IMR-90 (cell line): Measurements from ENCODE around the gene RAP1GAP2. TPM values are rescaled to one million over a fixed set of nuclear protein-coding genes. Genes with fewer than 3 reads are reported as not detected.
A peak's percentile ranks its signal among the peaks of the same experiment; 100 is the strongest.

Experiments
- ATAC-seq: fragments of 200-7000 bp; cut with Tn5 transposase; 2 replicates; pipeline ENCODE4 v1.9.1; 2020; ENCODE audit warnings: low read depth, mild to moderate bottlenecking, moderate library complexity
- BruUV-seq: library from RNA; stranded (reverse); fragments of 400-500 nt; replicated peaks from 2 replicates; lab custom pipeline; 2021; lab: Mats Ljungman, UMichigan
- CTCF ChIA-PET: fragments of 300-600 bp; formaldehyde crosslinking; extraction: SDS; loops from one replicate; lab custom pipeline; 2021; ENCODE audit warnings: antibody characterized with exemption; lab: Yijun Ruan, JAX
- POLR2A ChIA-PET: fragments of 300-600 bp; sonication (Branson Sonifier 250); formaldehyde crosslinking; loops from one replicate; lab custom pipeline; 2022; ENCODE audit warnings: antibody characterized with exemption; ENCODE audit not compliant: unreplicated experiment; lab: Charles Lee
- DNase-seq: peaks from one replicate; pipeline ENCODE4 v3.0.0; 2013
- H2AFZ ChIP-seq: replicated peaks from 2 replicates; pipeline ENCODE3; 2013; ENCODE audit warnings: low read length, mild to moderate bottlenecking; ENCODE audit not compliant: poor library complexity
- H2AK5ac ChIP-seq: 2 replicates; pipeline ENCODE4 v1.6.1; 2013; ENCODE audit warnings: low read depth, low read length, inconsistent platforms
- H2AK9ac ChIP-seq: replicated peaks from 2 replicates; pipeline ENCODE3; 2013; ENCODE audit warnings: mild to moderate bottlenecking, low read depth, low read length, moderate library complexity; ENCODE audit not compliant: poor library complexity
- H2BK120ac ChIP-seq: 2 replicates; pipeline ENCODE4 v1.6.1; 2013; ENCODE audit warnings: low read depth, low read length, inconsistent platforms
- H2BK15ac ChIP-seq: 3 replicates; pipeline ENCODE4 v1.6.1; 2013; ENCODE audit warnings: low read depth, low read length, inconsistent platforms
- H2BK20ac ChIP-seq: 2 replicates; pipeline ENCODE4 v1.6.1; 2013; ENCODE audit warnings: low read depth, mild to moderate bottlenecking, inconsistent platforms, low read length, moderate library complexity
- H2BK5ac ChIP-seq: 2 replicates; pipeline ENCODE4 v1.6.1; 2013; ENCODE audit warnings: mild to moderate bottlenecking, low read depth, low read length, inconsistent platforms; ENCODE audit not compliant: poor library complexity, severe bottlenecking
- H3K14ac ChIP-seq: replicated peaks from 2 replicates; pipeline ENCODE4 v1.6.1; 2013; ENCODE audit warnings: low read depth, low read length, inconsistent platforms
- H3K18ac ChIP-seq: 2 replicates; pipeline ENCODE4 v1.6.1; 2013; ENCODE audit warnings: low read depth, low read length, control low read depth
- H3K23ac ChIP-seq: 2 replicates; pipeline ENCODE4 v1.6.1; 2013; ENCODE audit warnings: low read depth, low read length, inconsistent platforms
- H3K27ac ChIP-seq: 2 replicates; pipeline ENCODE4 v1.5.1; 2013; ENCODE audit warnings: mild to moderate bottlenecking, control low read depth, low read length; ENCODE audit not compliant: insufficient read depth
- H3K27me3 ChIP-seq: 2 replicates; pipeline ENCODE4 v1.6.1; 2013; ENCODE audit warnings: low read length; ENCODE audit not compliant: control insufficient read depth, insufficient read depth
- H3K36me3 ChIP-seq: 2 replicates; pipeline ENCODE4 v1.6.1; 2013; ENCODE audit warnings: low read length, mixed read lengths; ENCODE audit not compliant: control insufficient read depth, insufficient read depth
- H3K4ac ChIP-seq: 2 replicates; pipeline ENCODE4 v1.6.1; 2013; ENCODE audit warnings: low read depth, low read length, inconsistent platforms
- H3K4me1 ChIP-seq: 2 replicates; pipeline ENCODE4 v1.6.1; 2013; ENCODE audit warnings: low read length, mixed read lengths; ENCODE audit not compliant: control insufficient read depth, insufficient read depth
- H3K4me2 ChIP-seq: 2 replicates; pipeline ENCODE4 v1.6.1; 2013; ENCODE audit warnings: low read depth, mild to moderate bottlenecking, control low read depth, low read length, moderate library complexity
- H3K4me3 ChIP-seq: 2 replicates; pipeline ENCODE4 v1.5.1; 2013; ENCODE audit warnings: low read depth, mild to moderate bottlenecking, control low read depth, low read length, moderate library complexity; ENCODE audit not compliant: insufficient read depth
- H3K56ac ChIP-seq: 2 replicates; pipeline ENCODE4 v1.6.1; 2013; ENCODE audit warnings: low read length, inconsistent platforms; ENCODE audit not compliant: insufficient read depth; ENCODE audit errors: extremely low read depth
- H3K79me1 ChIP-seq, 2 experiments: 2 replicates each; pipeline ENCODE4 v1.6.1; 2013; ENCODE audit warnings: low read length in 2 of 2, inconsistent platforms in 1 of 2, low read depth in 1 of 2
- H3K9ac ChIP-seq: 2 replicates; pipeline ENCODE4 v1.6.1; 2013; ENCODE audit warnings: low read depth, low read length, control low read depth
- H3K9me1 ChIP-seq: 2 replicates; pipeline ENCODE4 v1.6.1; 2013; ENCODE audit warnings: low read length, inconsistent platforms; ENCODE audit not compliant: insufficient read depth
- H3K9me3 ChIP-seq: 2 replicates; pipeline ENCODE4 v1.6.1; 2013; ENCODE audit warnings: low read length; ENCODE audit not compliant: control insufficient read depth, insufficient read depth
- H4K20me1 ChIP-seq: 2 replicates; pipeline ENCODE4 v1.6.1; 2013; ENCODE audit warnings: low read length, inconsistent platforms; ENCODE audit not compliant: insufficient read depth
- H4K5ac ChIP-seq: 2 replicates; pipeline ENCODE4 v1.6.1; 2013; ENCODE audit warnings: mild to moderate bottlenecking, low read depth, low read length, control low read depth
- H4K8ac ChIP-seq, 2 experiments: 2 replicates each; pipeline ENCODE4 v1.6.1; 2013; ENCODE audit warnings: low read depth in 2 of 2, low read length in 2 of 2, control low read depth in 1 of 2, inconsistent platforms in 1 of 2
- H4K91ac ChIP-seq: 2 replicates; pipeline ENCODE4 v1.6.1; 2013; ENCODE audit warnings: low read depth, low read length, inconsistent platforms; ENCODE audit not compliant: insufficient read depth
- BHLHE40 ChIP-seq: fragments of 150-350 bp; IDR thresholded peaks from 2 replicates; pipeline ENCODE4 v1.6.1; 2016; ENCODE audit warnings: mild to moderate bottlenecking, low read depth, low read length
- CEBPB ChIP-seq: IDR thresholded peaks from 2 replicates; pipeline ENCODE4 v1.6.1; 2012; ENCODE audit warnings: low read depth, low read length, improper control_type of control experiment
- FOS ChIP-seq: fragments of 150-350 bp; IDR thresholded peaks from 2 replicates; pipeline ENCODE4 v1.6.1; 2016; ENCODE audit warnings: low read depth, low read length
- MAFK ChIP-seq: IDR thresholded peaks from 2 replicates; pipeline ENCODE4 v1.6.1; 2012; ENCODE audit warnings: low read depth, low read length, improper control_type of control experiment
- MAZ ChIP-seq: IDR thresholded peaks from 2 replicates; pipeline ENCODE4 v1.6.1; 2012; ENCODE audit warnings: low read depth, mild to moderate bottlenecking, low read length, improper control_type of control experiment, moderate library complexity, borderline replicate concordance
- NFE2L2 ChIP-seq: fragments of 150-350 bp; IDR thresholded peaks from 2 replicates; pipeline ENCODE4 v1.6.1; 2016; ENCODE audit warnings: low read depth, mild to moderate bottlenecking, low read length
- POLR2A ChIP-seq: IDR thresholded peaks from 2 replicates; pipeline ENCODE4 v1.6.1; 2012; ENCODE audit warnings: mild to moderate bottlenecking, low read depth, low read length
- RAD21 ChIP-seq: IDR thresholded peaks from 2 replicates; pipeline ENCODE4 v1.6.1; 2012; ENCODE audit warnings: low read length, improper control_type of control experiment
- RCOR1 ChIP-seq: IDR thresholded peaks from 2 replicates; pipeline ENCODE4 v1.6.1; 2012; ENCODE audit warnings: mild to moderate bottlenecking, low read length, improper control_type of control experiment; ENCODE audit not compliant: insufficient replicate concordance
- RFX5 ChIP-seq: IDR thresholded peaks from 2 replicates; pipeline ENCODE4 v1.8.0; 2012; ENCODE audit warnings: low read depth, mild to moderate bottlenecking, low read length, moderate library complexity
- WGBS, 2 experiments: methylation state at CpG; one replicate each; pipeline versions ENCODE4 v1.1.5 to v1.1.7; 2013; ENCODE audit warnings: missing lambda C conversion rate in 2 of 2; ENCODE audit not compliant: insufficient read length in 1 of 2; ENCODE audit errors: extremely low coverage in 2 of 2; 5-methylcytosine and 5-hydroxymethylcytosine counted together
- dilution Hi-C: fragments of 300-500 bp; cut with HindIII; formaldehyde crosslinking; loops from one replicate; pipeline ENCODE4 v1.14.3; 2018; ENCODE audit warnings: low sequenced_read_pairs; ENCODE audit not compliant: unreplicated experiment
- in situ Hi-C: fragments of 300-500 bp; cut with MboI; formaldehyde crosslinking; loops from 3 replicates; pipeline ENCODE4 v1.14.3; 2019; ENCODE audit warnings: low sequenced_read_pairs, inconsistent platforms, mixed read lengths
- intact Hi-C: fragments of 100-400 bp; cut with micrococcal nuclease; formaldehyde crosslinking; loops from 2 replicates; pipeline ENCODE4 v1.10.0; 2022
- polyA plus RNA-seq, 3 experiments: library from polyadenylated mRNA; depleted of rRNA; stranded (reverse); fragments of >200 nt; gene quantifications; 2 replicates each; pipeline ENCODE4 v1.2.3, GENCODE V29; 2012; ENCODE audit warnings: low replicate concordance in 1 of 3
- total RNA-seq: library from RNA; depleted of rRNA; stranded (reverse); fragments of >200 nt; gene quantifications from 2 replicates; pipeline ENCODE4 v1.2.3, GENCODE V29; 2012
- TF ChIP-seq, protein P1 (sequence below): fragments of 150-350 bp; IDR thresholded peaks from 2 replicates; pipeline ENCODE4 v1.6.1; 2017; ENCODE audit warnings: mild to moderate bottlenecking, antibody characterized with exemption, low read length, low read depth
- TF ChIP-seq, protein P2 (sequence below): conservative IDR thresholded peaks from 2 replicates; pipeline ENCODE4 v1.5.1; 2012; ENCODE audit warnings: mild to moderate bottlenecking, low read depth, low read length, improper control_type of control experiment

RAP1GAP2 gene
- total and polyA plus RNA-seq, 2 of the 4 experiments (the other 2 are of a cell fraction), result 5.7 to 7.5 TPM

DNA sequence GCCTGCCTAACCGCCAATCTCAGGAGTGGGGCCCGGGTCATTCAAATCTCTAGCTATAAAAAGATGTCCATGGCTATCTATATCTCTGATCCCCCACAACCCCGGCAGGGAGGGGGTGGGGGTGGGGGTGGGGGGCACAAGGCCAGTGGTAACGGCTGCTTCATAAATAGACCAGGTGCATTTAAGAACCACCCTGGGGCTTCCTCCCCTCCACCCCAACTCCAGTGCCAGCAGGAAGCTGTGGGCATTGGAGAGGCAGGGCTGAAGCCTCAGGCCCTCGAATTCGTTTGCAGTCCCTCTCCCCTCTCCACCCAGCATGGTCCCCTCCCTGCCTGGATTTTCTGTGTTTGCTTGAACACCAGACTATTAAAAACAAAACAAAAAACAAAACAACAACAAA, 56.0 kb downstream of the RAP1GAP2 start:
- H3K23ac ChIP-seq, result no peak overlapping the region
- BruUV-seq, result no TSS peak
- CTCF ChIA-PET, result no interaction called here
- ATAC-seq (no peak), DNase-seq (no peak)
- H4K20me1 ChIP-seq, result peaks cover 4% of the 10 kb centered on the region; the same call in 1 of the 2 replicates
- H2BK20ac ChIP-seq, result no peak overlapping the region
- no peak overlapping the region for H4K91ac ChIP-seq
- no peak overlapping the region for H4K8ac ChIP-seq
- no peaks in the 10 kb centered on the region for H3K36me3 ChIP-seq
- POLR2A ChIA-PET, result no interaction called here
- intact Hi-C loops, result loop anchor here (5.0 kb wide), 1 partner anchor 150 kb away; no protein-coding TSS in a partner anchor
- no peak overlapping the region for H3K14ac ChIP-seq
- TF ChIP-seq RFX5, result no peak
- TF ChIP-seq, protein P1, sequence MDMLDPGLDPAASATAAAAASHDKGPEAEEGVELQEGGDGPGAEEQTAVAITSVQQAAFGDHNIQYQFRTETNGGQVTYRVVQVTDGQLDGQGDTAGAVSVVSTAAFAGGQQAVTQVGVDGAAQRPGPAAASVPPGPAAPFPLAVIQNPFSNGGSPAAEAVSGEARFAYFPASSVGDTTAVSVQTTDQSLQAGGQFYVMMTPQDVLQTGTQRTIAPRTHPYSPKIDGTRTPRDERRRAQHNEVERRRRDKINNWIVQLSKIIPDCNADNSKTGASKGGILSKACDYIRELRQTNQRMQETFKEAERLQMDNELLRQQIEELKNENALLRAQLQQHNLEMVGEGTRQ, result no peak
- no peak for TF ChIP-seq NFE2L2
- no peak for TF ChIP-seq FOS
- TF ChIP-seq CEBPB, result no peak
- TF ChIP-seq, protein P2, sequence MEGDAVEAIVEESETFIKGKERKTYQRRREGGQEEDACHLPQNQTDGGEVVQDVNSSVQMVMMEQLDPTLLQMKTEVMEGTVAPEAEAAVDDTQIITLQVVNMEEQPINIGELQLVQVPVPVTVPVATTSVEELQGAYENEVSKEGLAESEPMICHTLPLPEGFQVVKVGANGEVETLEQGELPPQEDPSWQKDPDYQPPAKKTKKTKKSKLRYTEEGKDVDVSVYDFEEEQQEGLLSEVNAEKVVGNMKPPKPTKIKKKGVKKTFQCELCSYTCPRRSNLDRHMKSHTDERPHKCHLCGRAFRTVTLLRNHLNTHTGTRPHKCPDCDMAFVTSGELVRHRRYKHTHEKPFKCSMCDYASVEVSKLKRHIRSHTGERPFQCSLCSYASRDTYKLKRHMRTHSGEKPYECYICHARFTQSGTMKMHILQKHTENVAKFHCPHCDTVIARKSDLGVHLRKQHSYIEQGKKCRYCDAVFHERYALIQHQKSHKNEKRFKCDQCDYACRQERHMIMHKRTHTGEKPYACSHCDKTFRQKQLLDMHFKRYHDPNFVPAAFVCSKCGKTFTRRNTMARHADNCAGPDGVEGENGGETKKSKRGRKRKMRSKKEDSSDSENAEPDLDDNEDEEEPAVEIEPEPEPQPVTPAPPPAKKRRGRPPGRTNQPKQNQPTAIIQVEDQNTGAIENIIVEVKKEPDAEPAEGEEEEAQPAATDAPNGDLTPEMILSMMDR, result no peak
- no peak for TF ChIP-seq RAD21
- TF ChIP-seq BHLHE40, result no peak
- no peak for TF ChIP-seq POLR2A
- no peak for TF ChIP-seq MAZ
- no peak for TF ChIP-seq MAFK
- TF ChIP-seq RCOR1, result no peak
- H3K18ac ChIP-seq, result no peak overlapping the region
- no peak overlapping the region for H3K9ac ChIP-seq
- no peak overlapping the region for H2AK9ac ChIP-seq
- H3K27ac ChIP-seq, result no peak overlapping the region
- H2AK5ac ChIP-seq, result no peak overlapping the region
- no peak overlapping the region for H2BK15ac ChIP-seq
- peak overlapping the region; percentile 59 for H2AFZ ChIP-seq
- H2BK5ac ChIP-seq, result no peak overlapping the region
- H3K4me1 ChIP-seq, result peaks cover 2% of the 10 kb centered on the region; the same call in 1 of the 2 replicates
- H3K4me3 ChIP-seq, result no peak overlapping the region
- no peak overlapping the region for H4K5ac ChIP-seq
- peaks cover 9 to 27% of the 10 kb centered on the region in 2 experiments for H3K79me1 ChIP-seq
- dilution Hi-C loops, result no loop called here
- no peak overlapping the region for H3K4ac ChIP-seq
- H2BK120ac ChIP-seq, result no peak overlapping the region
- H3K56ac ChIP-seq, result no peak overlapping the region
- 50% methylated on average over 2 of the region's 6 CpGs; no CpG with 5 or more reads in 1 of the 2 experiments for WGBS, 2 experiments
- in situ Hi-C loops, result loop anchor here (10.0 kb wide), 1 partner anchor 163 kb away; no protein-coding TSS in a partner anchor
- H3K9me1 ChIP-seq, result peaks cover 4% of the 10 kb centered on the region; the same call in 1 of the 2 replicates
- no peak overlapping the region for H3K4me2 ChIP-seq
- H3K27me3 ChIP-seq, result no peaks in the 10 kb centered on the region; the same call in 1 of the 2 replicates
- no peaks in the 10 kb centered on the region for H3K9me3 ChIP-seq
